ENCODE data around the gene SAMM50.
"Not testable (repeated sequence)": the region's sequence is repeated elsewhere in the genome, so short reads cannot be mapped to it uniquely, and the experiment has no call there.

Gene SAMM50

DNA sequence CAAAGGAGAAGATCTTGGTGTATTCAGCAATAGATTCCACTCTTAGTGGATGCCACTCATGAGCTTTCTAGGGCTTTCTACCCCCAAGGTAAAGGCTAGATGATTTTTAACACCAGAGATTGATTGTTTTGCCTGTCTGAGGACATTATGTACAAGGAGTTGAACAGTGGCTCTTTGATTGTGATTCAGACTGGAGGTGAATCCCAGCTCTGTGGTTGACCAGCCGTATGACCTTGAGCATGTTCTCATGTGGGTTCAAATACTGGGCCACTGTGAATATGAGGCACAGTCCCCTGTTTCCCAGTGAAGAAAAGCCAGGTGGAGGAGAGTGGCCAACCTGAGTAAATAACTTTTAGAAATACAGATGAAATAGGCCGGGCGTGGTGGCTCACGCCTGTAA, 44.9 kb downstream of the SAMM50 start:
- DNase-seq (ENCODE audit: low spot score): no peak

GRCh38 chr22:44001521-44001920, 46.3 kb downstream of the SAMM50 start:
- DNase-seq (ENCODE audit: low spot score): no peak

DNA sequence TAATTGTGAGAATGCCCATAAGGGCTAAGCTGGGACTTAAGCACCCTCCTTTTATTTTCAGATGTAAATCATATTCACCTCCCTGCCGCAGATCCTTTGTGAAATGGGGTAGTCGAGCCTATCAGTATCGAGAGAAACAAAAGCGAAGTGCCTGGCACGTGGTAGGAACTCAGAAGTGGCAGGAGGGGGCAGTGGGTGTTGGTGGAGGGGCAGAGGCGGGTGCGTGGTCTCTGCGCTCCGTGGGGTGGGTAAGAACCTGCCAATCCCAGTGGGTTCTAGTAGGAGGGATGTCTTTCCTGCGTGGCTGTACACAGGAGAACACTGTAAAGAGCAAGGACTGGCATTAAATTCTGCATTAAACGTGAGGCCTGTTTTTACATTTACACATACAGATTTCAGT, 47.1 kb downstream of the SAMM50 start:
- DNase-seq (ENCODE audit: low spot score): no peak

GRCh38 chr22:44002997-44003396, 47.8 kb downstream of the SAMM50 start:
- no peak for DNase-seq (ENCODE audit: low spot score)

- no peak for DNase-seq (ENCODE audit: low spot score)
Measured at GRCh38 chr22:44003405-44004103, 48.3 kb downstream of the SAMM50 start.

GRCh38 chr22:44004104-44004460, 48.8 kb downstream of the SAMM50 start:
- DNase-seq (ENCODE audit: low spot score): no peak

DNA sequence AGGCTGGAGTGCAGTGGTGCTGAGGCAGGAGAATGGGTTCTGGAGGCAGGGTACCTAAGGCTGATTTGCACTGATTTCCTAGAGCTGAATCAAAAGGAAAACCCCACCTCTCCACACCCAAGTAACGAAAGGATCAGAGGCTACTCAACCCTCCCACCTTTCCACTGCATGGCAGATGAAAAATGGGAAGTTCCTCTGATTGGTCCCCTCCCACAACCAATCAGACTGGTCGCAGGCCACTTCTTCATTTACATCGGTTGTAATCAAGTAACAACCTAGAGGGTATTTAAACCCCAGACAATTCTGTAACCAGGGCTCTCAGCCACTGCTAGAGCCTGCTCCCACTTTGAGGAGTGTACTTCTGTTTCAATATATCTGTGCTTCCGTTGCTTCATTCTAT, 50.3 kb downstream of the SAMM50 start:
- DNase-seq (ENCODE audit: low spot score): no peak

DNA sequence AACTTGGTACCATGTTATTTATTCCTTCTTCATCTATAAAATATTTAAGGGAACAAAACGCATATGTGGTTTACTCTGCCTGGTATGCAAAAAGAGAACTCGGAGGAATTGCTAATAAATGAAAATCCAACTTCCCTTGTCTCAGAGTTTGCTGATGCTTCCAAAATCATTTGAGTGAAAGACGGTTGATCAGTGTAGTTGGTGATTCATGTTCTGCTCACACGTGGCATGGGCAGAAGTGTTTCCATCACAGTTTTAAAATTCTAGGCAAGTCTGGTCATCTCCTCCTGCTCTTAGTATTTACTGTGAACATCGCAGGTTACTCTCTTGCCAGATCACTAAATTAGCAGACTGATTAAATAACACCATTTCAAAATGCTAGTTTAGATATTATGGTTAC, 56.9 kb downstream of the SAMM50 start:
- DNase-seq (ENCODE audit: low spot score): no peak

GRCh38 chr22:44012591-44012990, 57.3 kb downstream of the SAMM50 start:
- DNase-seq (ENCODE audit: low spot score): no peak

DNA sequence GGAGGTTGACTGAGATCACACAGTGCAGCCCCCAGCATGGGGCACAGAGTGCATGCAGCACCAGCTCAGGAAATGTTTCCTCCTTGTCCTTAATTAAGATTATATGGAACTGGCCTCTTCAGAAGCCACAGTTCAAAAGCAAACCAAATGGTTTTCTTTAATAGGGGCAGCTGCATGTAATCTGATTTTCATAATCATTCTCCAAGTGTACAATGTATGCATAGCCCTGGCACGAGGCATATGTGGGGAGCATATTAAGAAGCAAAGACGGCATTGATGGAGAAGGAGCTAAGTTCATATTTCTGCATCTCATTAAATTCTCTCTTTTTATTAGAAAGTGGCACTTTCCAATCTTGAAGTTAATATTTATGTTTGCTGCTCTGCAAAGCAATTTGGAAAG, 59.0 kb downstream of the SAMM50 start:
- no peak for DNase-seq (ENCODE audit: low spot score)

- not testable (repeated sequence) for DNase-seq (ENCODE audit: low spot score)
Measured at GRCh38 chr22:44016586-44016985, 61.3 kb downstream of the SAMM50 start.

DNA sequence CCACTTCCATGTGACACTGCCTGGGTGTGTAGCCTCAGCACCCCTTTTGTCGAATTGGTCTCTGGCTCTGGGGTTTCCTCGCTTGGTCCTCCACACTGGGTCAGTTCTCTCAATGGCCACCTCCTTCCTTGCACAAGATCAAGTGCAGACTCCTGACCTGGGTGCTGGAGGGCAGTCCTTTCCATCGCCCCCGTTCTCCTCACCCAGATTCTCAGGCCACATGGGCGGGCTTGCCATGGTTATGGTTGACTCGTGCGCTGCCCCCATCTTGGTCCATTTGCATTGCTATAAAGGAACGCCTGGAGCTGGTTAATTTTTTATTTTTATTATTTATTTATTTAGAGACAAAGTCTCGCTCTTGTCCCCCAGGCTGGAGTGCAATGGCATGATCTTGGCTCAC, 63.4 kb downstream of the SAMM50 start:
- no peak for DNase-seq (ENCODE audit: low spot score)

DNA sequence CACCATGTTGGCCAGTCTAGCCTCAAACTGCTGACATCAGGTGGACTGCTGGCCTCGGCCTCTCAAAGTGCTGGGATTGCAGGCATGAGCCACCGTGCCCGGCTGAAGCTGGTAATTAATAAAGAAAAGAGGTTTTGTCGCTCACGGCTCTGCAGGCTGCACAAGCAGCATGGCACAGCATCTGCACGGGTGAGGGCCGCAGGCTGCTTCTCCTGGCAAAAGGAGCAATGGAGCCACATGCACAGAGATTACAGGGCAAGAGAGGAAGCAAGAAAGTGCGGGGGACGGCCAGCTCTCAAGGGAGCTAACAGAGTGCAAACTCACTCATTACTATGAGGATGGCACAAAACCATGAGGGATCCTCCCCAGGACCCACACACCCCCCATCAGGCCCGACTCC, 64.2 kb downstream of the SAMM50 start:
- DNase-seq (ENCODE audit: low spot score): no peak

DNA sequence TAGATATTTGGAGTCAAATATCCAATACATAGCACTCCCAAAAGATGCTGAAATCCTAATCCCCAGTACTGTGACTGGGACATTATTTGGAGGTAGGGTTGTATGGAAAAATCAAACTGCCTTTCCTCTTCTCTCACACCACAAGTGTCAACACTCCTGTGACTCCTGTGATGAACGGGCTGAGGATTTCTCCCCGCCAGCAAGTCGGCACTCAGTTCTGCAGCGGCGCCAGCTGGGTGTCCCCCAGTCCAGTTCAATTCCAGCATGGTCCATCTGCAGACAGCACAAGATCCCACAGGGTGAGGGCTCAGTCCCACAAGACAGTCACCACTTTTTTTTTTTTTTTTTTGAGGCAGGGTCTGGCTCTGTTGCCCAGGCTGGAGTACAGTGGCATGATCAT, 64.6 kb downstream of the SAMM50 start:
- DNase-seq (ENCODE audit: low spot score): no peak

- no peak for DNase-seq (ENCODE audit: low spot score)
Measured at GRCh38 chr22:44020981-44021380, 65.7 kb downstream of the SAMM50 start.

- DNase-seq (ENCODE audit: low spot score): no peak
Measured at GRCh38 chr22:44023404-44024287, 68.4 kb downstream of the SAMM50 start.

DNA sequence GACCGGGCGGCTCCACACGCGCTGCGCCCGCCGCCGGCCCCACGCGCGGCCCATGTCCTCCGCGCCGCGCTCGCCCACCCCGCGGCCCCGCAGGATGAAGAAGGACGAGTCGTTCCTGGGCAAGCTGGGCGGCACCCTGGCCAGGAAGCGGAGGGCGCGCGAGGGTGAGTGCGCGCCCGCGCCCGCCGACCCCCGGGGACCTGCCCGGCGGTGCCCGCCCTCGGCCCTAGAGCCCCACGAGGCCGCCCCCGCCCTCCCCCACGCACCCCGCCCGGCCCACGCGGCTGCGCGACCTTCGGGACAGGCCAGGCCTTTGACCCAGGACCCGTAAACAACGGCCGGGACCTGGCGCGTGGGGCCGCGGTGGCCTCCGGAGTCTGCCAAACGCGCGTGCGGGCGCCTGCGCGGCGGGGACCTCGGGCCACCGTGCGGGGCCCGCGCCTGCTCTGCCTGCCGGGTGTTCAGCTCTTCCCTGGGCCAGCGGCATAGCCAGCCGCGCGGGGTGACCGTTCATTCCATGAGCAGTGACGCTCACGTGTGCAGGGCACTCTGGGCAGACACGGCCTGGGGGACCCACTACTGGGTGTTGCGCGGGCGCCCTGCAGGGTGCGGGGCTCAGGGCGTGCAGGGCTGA, 69.2 kb downstream of the SAMM50 start, which contains the start of gene PARVB:
Gene PARVB, plus strand, starts transcription at position 15 of the 634 bp plus-strand sequence. Its CDS starts 38 bp downstream, at position 53.
- DNase-seq (ENCODE audit: low spot score): no peak

- no peak for DNase-seq (ENCODE audit: low spot score)
Measured at GRCh38 chr22:44025171-44026065, 70.2 kb downstream of the SAMM50 start.

DNA sequence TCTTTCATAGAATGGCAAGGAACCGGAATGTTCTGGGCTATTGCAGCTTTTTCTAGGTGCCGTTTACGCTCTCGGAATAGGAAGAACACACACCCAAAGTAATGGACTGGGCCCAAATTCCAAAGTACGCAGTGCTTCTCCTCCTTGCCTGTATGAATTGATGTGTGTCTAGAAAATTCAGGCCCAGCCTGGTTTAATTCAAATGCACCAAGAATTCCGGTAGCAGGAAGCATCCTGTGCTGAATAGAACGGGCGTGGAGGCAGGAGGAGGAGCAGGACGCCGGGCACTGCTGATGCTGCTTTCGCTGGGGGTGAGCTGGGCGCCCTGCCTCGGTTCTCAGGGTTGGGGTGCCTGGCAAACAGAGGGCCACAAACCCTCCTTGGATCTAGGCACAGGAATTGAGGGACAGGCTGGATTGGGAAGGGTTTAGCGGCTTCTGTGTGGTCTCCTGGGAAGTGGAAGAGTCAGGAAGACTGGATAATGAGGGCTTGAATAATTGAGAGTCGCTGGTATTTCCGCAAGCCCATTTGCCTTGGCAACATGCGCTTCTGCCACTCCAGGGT, 70.9 kb downstream of the SAMM50 start:
- no peak for DNase-seq (ENCODE audit: low spot score)

- DNase-seq (ENCODE audit: low spot score): no peak
Measured at GRCh38 chr22:44026630-44027511, 71.6 kb downstream of the SAMM50 start.
